ENCODE data around the gene HLCS.

Gene HLCS

DNA sequence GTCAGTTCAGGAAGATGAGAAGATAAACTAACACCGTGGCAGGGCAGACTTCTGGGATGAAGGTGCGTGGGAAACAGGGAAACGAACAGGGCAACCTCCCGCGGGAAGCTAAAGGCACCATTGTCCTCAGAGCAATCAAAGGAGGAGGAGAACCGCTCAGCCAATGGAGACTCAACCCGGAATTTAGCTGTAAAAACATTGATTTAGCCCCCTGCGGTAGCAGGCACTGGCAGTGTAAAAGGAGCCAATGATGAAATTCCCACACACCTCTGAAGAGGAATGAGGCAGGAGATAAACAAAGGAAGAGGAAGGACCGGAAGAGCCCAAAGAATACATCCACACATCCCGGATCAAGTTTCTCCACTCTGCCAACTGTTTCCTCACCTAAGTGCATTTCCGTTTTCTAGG is 19.5 kb downstream of the HLCS start:
- Histone ChIP-seq H3K9me3 (ENCODE audit: control insufficient read depth, insufficient read depth, low read depth, low read length) (no peaks in the 10 kb centered on the region), H3K4me1 (ENCODE audit: control insufficient read depth, insufficient read depth, low read length) (no peaks in the 10 kb centered on the region; the same call in 1 of the 2 replicates), H3K27ac (ENCODE audit: extremely low read depth, low read depth, low read length) (no peak overlapping the region), H3K4me3 (ENCODE audit: low read depth, low read length) (no peak overlapping the region), H3K36me3 (ENCODE audit: control insufficient read depth in 2 of 2, insufficient read depth in 1 of 2, low read length in 2 of 2) (peaks cover 3 to 5% of the 10 kb centered on the region in 2 experiments; a peak in 2 of 3 replicates)
- POLR2A ChIA-PET = no interaction called here
- CTCF ChIA-PET = interaction anchor here (0.6 to 2.0 kb wide), 4 partner anchors 12 to 331 kb away, joined by 3 to 8 read pairs (median 4); no protein-coding TSS in a partner anchor
- peak; percentile 37 for TF ChIP-seq SP2 (tag by site-specific recombination; IDR thresholded peaks at IDR 0.05)
- peak; percentile 43; the same call in 1 of the 2 replicates for TF ChIP-seq IKZF3 (tag by site-specific recombination; IDR thresholded peaks at IDR 0.05)
- TF ChIP-seq ZFHX2 (tag by site-specific recombination; conservative IDR thresholded peaks at IDR 0.05) = peak; percentile 59
- peak; percentile 39; the same call in 1 of the 2 replicates for TF ChIP-seq FEZF1 (tag by site-specific recombination; IDR thresholded peaks at IDR 0.05)
- 0 out of 2 replicates have a peak, but pooled peaks have one; percentile 28 for TF ChIP-seq ZBTB21 (tag by site-specific recombination; IDR thresholded peaks at IDR 0.05)
- TF ChIP-seq, protein P1, sequence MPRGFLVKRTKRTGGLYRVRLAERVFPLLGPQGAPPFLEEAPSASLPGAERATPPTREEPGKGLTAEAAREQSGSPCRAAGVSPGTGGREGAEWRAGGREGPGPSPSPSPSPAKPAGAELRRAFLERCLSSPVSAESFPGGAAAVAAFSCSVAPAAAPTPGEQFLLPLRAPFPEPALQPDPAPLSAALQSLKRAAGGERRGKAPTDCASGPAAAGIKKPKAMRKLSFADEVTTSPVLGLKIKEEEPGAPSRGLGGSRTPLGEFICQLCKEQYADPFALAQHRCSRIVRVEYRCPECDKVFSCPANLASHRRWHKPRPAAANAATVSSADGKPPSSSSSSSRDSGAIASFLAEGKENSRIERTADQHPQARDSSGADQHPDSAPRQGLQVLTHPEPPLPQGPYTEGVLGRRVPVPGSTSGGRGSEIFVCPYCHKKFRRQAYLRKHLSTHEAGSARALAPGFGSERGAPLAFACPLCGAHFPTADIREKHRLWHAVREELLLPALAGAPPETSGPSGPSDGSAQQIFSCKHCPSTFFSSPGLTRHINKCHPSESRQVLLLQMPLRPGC (tag by site-specific recombination; IDR thresholded peaks at IDR 0.05) = peak; percentile 65
- TF ChIP-seq, protein P2, sequence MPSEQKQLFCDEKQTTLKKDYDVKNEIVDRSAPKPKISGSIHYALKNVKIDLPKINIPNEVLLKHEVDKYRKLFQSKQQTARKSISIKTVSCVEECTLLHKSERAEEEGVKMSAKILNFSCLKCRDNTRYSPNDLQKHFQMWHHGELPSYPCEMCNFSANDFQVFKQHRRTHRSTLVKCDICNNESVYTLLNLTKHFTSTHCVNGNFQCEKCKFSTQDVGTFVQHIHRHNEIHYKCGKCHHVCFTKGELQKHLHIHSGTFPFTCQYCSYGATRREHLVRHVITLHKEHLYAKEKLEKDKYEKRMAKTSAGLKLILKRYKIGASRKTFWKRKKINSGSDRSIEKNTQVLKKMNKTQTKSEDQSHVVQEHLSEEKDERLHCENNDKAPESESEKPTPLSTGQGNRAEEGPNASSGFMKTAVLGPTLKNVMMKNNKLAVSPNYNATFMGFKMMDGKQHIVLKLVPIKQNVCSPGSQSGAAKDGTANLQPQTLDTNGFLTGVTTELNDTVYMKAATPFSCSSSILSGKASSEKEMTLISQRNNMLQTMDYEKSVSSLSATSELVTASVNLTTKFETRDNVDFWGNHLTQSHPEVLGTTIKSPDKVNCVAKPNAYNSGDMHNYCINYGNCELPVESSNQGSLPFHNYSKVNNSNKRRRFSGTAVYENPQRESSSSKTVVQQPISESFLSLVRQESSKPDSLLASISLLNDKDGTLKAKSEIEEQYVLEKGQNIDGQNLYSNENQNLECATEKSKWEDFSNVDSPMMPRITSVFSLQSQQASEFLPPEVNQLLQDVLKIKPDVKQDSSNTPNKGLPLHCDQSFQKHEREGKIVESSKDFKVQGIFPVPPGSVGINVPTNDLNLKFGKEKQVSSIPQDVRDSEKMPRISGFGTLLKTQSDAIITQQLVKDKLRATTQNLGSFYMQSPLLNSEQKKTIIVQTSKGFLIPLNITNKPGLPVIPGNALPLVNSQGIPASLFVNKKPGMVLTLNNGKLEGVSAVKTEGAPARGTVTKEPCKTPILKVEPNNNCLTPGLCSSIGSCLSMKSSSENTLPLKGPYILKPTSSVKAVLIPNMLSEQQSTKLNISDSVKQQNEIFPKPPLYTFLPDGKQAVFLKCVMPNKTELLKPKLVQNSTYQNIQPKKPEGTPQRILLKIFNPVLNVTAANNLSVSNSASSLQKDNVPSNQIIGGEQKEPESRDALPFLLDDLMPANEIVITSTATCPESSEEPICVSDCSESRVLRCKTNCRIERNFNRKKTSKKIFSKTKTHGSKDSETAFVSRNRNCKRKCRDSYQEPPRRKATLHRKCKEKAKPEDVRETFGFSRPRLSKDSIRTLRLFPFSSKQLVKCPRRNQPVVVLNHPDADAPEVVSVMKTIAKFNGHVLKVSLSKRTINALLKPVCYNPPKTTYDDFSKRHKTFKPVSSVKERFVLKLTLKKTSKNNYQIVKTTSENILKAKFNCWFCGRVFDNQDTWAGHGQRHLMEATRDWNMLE (tag by site-specific recombination; conservative IDR thresholded peaks at IDR 0.05; ENCODE audit: low read depth) = peak; percentile 72
- TF ChIP-seq ZBTB8A (tag by site-specific recombination; IDR thresholded peaks at IDR 0.05) = 0 out of 2 replicates have a peak, but pooled peaks have one; percentile 26
- TF ChIP-seq EGR2 (tag by site-specific recombination; IDR thresholded peaks at IDR 0.05; ENCODE audit: low read depth) = peak; percentile 73
- no peak for TF ChIP-seq ZNF132 (tag by site-specific recombination; IDR thresholded peaks at IDR 0.05; ENCODE audit: borderline replicate concordance)
- no peak for TF ChIP-seq ZNF114 (tag by site-specific recombination; IDR thresholded peaks at IDR 0.05)
- TF ChIP-seq KLF8 (tag by site-specific recombination; IDR thresholded peaks at IDR 0.05) = no peak
- TF ChIP-seq, protein P3, sequence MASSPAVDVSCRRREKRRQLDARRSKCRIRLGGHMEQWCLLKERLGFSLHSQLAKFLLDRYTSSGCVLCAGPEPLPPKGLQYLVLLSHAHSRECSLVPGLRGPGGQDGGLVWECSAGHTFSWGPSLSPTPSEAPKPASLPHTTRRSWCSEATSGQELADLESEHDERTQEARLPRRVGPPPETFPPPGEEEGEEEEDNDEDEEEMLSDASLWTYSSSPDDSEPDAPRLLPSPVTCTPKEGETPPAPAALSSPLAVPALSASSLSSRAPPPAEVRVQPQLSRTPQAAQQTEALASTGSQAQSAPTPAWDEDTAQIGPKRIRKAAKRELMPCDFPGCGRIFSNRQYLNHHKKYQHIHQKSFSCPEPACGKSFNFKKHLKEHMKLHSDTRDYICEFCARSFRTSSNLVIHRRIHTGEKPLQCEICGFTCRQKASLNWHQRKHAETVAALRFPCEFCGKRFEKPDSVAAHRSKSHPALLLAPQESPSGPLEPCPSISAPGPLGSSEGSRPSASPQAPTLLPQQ (tag by site-specific recombination; IDR thresholded peaks at IDR 0.05) = 0 out of 2 replicates have a peak, but pooled peaks have one; percentile 34
- TF ChIP-seq ZNF221 (tag by site-specific recombination; IDR thresholded peaks at IDR 0.05; ENCODE audit: borderline replicate concordance) = no peak
- TF ChIP-seq OSR2 (tag by site-specific recombination; IDR thresholded peaks at IDR 0.05) = peak; percentile 86
- TF ChIP-seq ZNF311 (tag by site-specific recombination; IDR thresholded peaks at IDR 0.05; ENCODE audit: borderline replicate concordance) = no peak
- TF ChIP-seq, protein P4, sequence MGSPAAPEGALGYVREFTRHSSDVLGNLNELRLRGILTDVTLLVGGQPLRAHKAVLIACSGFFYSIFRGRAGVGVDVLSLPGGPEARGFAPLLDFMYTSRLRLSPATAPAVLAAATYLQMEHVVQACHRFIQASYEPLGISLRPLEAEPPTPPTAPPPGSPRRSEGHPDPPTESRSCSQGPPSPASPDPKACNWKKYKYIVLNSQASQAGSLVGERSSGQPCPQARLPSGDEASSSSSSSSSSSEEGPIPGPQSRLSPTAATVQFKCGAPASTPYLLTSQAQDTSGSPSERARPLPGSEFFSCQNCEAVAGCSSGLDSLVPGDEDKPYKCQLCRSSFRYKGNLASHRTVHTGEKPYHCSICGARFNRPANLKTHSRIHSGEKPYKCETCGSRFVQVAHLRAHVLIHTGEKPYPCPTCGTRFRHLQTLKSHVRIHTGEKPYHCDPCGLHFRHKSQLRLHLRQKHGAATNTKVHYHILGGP (tag by site-specific recombination; IDR thresholded peaks at IDR 0.05) = peak; percentile 63; the same call in 1 of the 2 replicates
- peak; percentile 66 for TF ChIP-seq ZBTB17 (tag by site-specific recombination; IDR thresholded peaks at IDR 0.05)
- 0 out of 2 replicates have a peak, but pooled peaks have one; percentile 19 for TF ChIP-seq KLF10 (tag by site-specific recombination; IDR thresholded peaks at IDR 0.05)
- no peak for TF ChIP-seq ZNF423 (tag by site-specific recombination; IDR thresholded peaks at IDR 0.05)
- TF ChIP-seq ZNF600 (tag by site-specific recombination; IDR thresholded peaks at IDR 0.05) = peak; percentile 96
- TF ChIP-seq ZEB2 (tag by site-specific recombination; IDR thresholded peaks at IDR 0.05) = 0 out of 2 replicates have a peak, but pooled peaks have one; percentile 18
- TF ChIP-seq ZNF629 (tag by site-specific recombination; IDR thresholded peaks at IDR 0.05) = peak; percentile 29
- peak; percentile 44; the same call in 1 of the 2 replicates for TF ChIP-seq ZNF558 (tag by site-specific recombination; IDR thresholded peaks at IDR 0.05)
- TF ChIP-seq ZNF561 (tag by site-specific recombination; IDR thresholded peaks at IDR 0.05; ENCODE audit: borderline replicate concordance) = 0 out of 2 replicates have a peak, but pooled peaks have one; percentile 56
- TF ChIP-seq ZNF366 (tag by site-specific recombination; conservative IDR thresholded peaks at IDR 0.05) = 0 out of 2 replicates have a peak, but pooled peaks have one; percentile 14
- TF ChIP-seq ZNF335 (tag by site-specific recombination; conservative IDR thresholded peaks at IDR 0.05) = peak; percentile 57
